CD14-positive monocyte (primary cell): Measurements from ENCODE around the gene BCR. TPM values are rescaled to one million over a fixed set of nuclear protein-coding genes. Genes with fewer than 3 reads are reported as not detected.

Experiments used
- DNase-seq, 3 donors: peaks; one replicate each; pipeline ENCODE4 v3.0.0-alpha.2; 2011 to 2022
- H2AFZ ChIP-seq: 2 replicates; pipeline ENCODE4 v1.6.0; 2012; ENCODE audit warnings: mild to moderate bottlenecking, low read depth, low read length, inconsistent platforms; ENCODE audit not compliant: insufficient read depth, poor library complexity, severe bottlenecking
- H3K27ac ChIP-seq, 2 donors: 1 replicate in 1 of 2; 2 replicates in 1 of 2; pipeline ENCODE4 v1.5.1; 2012 to 2013; ENCODE audit warnings: low read length in 2 of 2, control low read depth in 1 of 2, inconsistent platforms in 1 of 2, low read depth in 1 of 2, mild to moderate bottlenecking in 1 of 2
- H3K27me3 ChIP-seq, 2 donors: one replicate each; pipeline versions ENCODE4 v1.6.0 to v1.6.1; 2011 to 2013; ENCODE audit warnings: low read length in 2 of 2; ENCODE audit not compliant: control insufficient read depth in 2 of 2, insufficient read depth in 2 of 2
- H3K36me3 ChIP-seq, 2 donors: replicated peaks in 1 of 2; 1 replicate in 1 of 2; 2 replicates in 1 of 2; pipeline versions ENCODE4 v1.5.1 to v1.6.1; 2012 to 2013; ENCODE audit warnings: low read length in 2 of 2, control low read depth in 1 of 2, inconsistent platforms in 1 of 2, mild to moderate bottlenecking in 1 of 2; ENCODE audit not compliant: insufficient read depth in 2 of 2, control insufficient read depth in 1 of 2
- H3K4me1 ChIP-seq, 2 donors: 1 replicate in 1 of 2; 2 replicates in 1 of 2; pipeline versions ENCODE4 v1.5.1 to v1.6.1; 2012 to 2013; ENCODE audit warnings: low read length in 2 of 2, control low read depth in 1 of 2, inconsistent platforms in 1 of 2, mild to moderate bottlenecking in 1 of 2, moderate library complexity in 1 of 2; ENCODE audit not compliant: insufficient read depth in 2 of 2, control insufficient read depth in 1 of 2
- H3K4me2 ChIP-seq: replicated peaks from 2 replicates; pipeline ENCODE3; 2012; ENCODE audit warnings: low read length, moderate library complexity, mild to moderate bottlenecking; ENCODE audit not compliant: poor library complexity, severe bottlenecking; ENCODE audit errors: extremely low read depth
- H3K4me3 ChIP-seq, 3 experiments: fragments of 200-600 bp in 1 of 3; sonication (generic) in 1 of 3; replicated peaks in 1 of 3; 1 replicate in 2 of 3; 2 replicates in 1 of 3; pipeline ENCODE4 v1.5.1; 2011 to 2013; ENCODE audit warnings: low read length in 3 of 3, mild to moderate bottlenecking in 3 of 3, control low read depth in 2 of 3, low read depth in 2 of 3, inconsistent platforms in 1 of 3, moderate library complexity in 1 of 3
- H3K79me2 ChIP-seq: 2 replicates; pipeline ENCODE4 v1.6.0; 2012; ENCODE audit warnings: mild to moderate bottlenecking, control low read depth, inconsistent platforms, low read length, moderate library complexity; ENCODE audit not compliant: insufficient read depth
- H3K9ac ChIP-seq: 2 replicates; pipeline ENCODE4 v1.6.0; 2017; ENCODE audit warnings: low read length, mild to moderate bottlenecking; ENCODE audit not compliant: insufficient read depth, poor library complexity, severe bottlenecking
- H3K9me3 ChIP-seq, 2 donors: replicated peaks in 1 of 2; 1 replicate in 1 of 2; 2 replicates in 1 of 2; pipeline versions ENCODE4 v1.5.1 to v1.6.1; 2012 to 2013; ENCODE audit warnings: low read length in 2 of 2, control low read depth in 1 of 2; ENCODE audit not compliant: control insufficient read depth in 1 of 2, insufficient read depth in 1 of 2
- H4K20me1 ChIP-seq: 2 replicates; pipeline ENCODE4 v1.6.0; 2012; ENCODE audit warnings: mild to moderate bottlenecking, low read length, control low read depth, moderate library complexity; ENCODE audit not compliant: insufficient read depth
- H3K27ac Mint-ChIP-seq, 7 donors: one replicate each; pipeline ENCODE4 v1.8.0; 2020; ENCODE audit warnings: mild to moderate bottlenecking in 7 of 7, mixed read lengths in 7 of 7, moderate library complexity in 6 of 7, inconsistent platforms in 2 of 7
- H3K27me3 Mint-ChIP-seq, 3 donors: one replicate each; pipeline ENCODE4 v1.8.0; 2021 to 2022; ENCODE audit warnings: low read depth in 3 of 3, mild to moderate bottlenecking in 3 of 3, mixed read lengths in 3 of 3, moderate library complexity in 3 of 3, inconsistent platforms in 1 of 3
- H3K36me3 Mint-ChIP-seq, 2 donors: one replicate each; pipeline ENCODE4 v1.8.0; 2020; ENCODE audit warnings: mixed read lengths in 2 of 2, inconsistent platforms in 1 of 2, mild to moderate bottlenecking in 1 of 2
- H3K4me1 Mint-ChIP-seq: one replicate; pipeline ENCODE4 v1.8.0; 2020; ENCODE audit warnings: mild to moderate bottlenecking, mixed read lengths
- H3K4me3 Mint-ChIP-seq, 2 donors: one replicate each; pipeline ENCODE4 v1.8.0; 2020; ENCODE audit warnings: mild to moderate bottlenecking in 2 of 2, mixed read lengths in 2 of 2, moderate library complexity in 1 of 2
- H3K9me3 Mint-ChIP-seq, 7 donors: one replicate each; pipeline ENCODE4 v1.8.0; 2020 to 2022; ENCODE audit warnings: mixed read lengths in 7 of 7, mild to moderate bottlenecking in 6 of 7, moderate library complexity in 6 of 7, inconsistent platforms in 2 of 7
- WGBS: methylation state at CpG from one replicate; pipeline ENCODE4 v1.1.5; 2013; ENCODE audit warnings: missing lambda C conversion rate; ENCODE audit not compliant: insufficient coverage; 5-methylcytosine and 5-hydroxymethylcytosine counted together
- intact Hi-C, 2 donors: fragments of 100-400 bp; cut with micrococcal nuclease; formaldehyde crosslinking; loops; one replicate each; pipeline versions ENCODE4 v1.15.0 to v1.15.1; 2023
- polyA plus RNA-seq, 3 donors: library from polyadenylated mRNA; depleted of rRNA in 1 of 3; unstranded in 2 of 3; stranded (reverse) in 1 of 3; fragments of 300-500 nt in 2 of 3; fragments of >200 nt in 1 of 3; fragmentation: Illumina TruSeq in 2 of 3; gene quantifications; 1 replicate in 2 of 3; 2 replicates in 1 of 3; pipeline ENCODE4 v1.2.3, GENCODE V29; 2012 to 2021
- TF ChIP-seq, protein P1 (sequence below): fragments of 200-600 bp; IDR thresholded peaks from one replicate; pipeline ENCODE4 v1.8.0; 2022; ENCODE audit warnings: antibody characterized with exemption, mild to moderate bottlenecking

BCR gene
- polyA plus RNA-seq, 3 donors = 0.97 to 20.9 (median 0.97) TPM

DNA sequence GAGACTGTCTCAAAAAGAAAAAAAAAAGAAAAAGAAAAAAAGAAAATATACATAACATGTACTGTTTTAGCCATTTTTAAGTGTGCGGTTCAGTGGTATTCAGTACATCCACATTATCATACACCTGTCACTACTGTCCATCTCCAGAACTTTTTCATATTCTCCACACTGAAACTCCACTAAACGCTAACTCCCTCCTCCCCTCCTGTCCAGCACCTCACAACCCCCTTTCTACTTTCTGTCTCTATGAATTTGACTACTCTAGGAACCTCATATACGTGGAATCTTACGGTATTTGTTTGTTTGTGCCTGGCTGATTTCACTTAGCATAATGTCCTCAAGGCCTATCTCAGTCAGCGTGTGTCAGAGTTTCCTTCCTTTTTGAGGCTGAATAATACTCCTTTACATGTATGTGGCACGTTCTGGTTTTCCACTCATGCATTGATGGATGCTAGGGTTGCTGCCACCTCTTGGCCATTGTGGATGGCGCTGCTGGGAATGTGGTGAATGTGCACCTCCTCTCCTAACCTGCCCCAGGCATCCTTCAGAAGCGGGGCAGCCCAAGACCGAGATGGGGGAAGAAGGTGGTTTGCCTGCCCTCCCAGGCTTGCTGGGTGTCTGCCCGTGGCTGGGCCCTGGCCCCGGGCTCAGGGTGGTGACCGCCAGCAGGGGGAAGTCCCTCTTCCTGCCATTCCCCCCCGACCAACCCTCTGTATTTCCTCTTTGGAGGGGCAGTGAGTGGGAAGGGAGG lies 60.5 kb downstream of the BCR start:
- H3K36me3 Mint-ChIP-seq = peaks cover 12 to 30% of the 10 kb centered on the region in 2 donors
- intact Hi-C loops = loop anchor here in 1 of 2 donors (5.0 kb wide), 1 partner anchor 64 kb away; no protein-coding TSS in a partner anchor
- H3K4me2 ChIP-seq = peak overlapping the region; percentile 32
- no peak overlapping the region for H3K9ac ChIP-seq
- peaks cover 0 to 12% (median 4%) of the 10 kb centered on the region in 7 donors for H3K9me3 Mint-ChIP-seq
- peaks cover 0 to 12% of the 10 kb centered on the region in 2 donors for H3K36me3 ChIP-seq
- WGBS = 50% methylated on average over 2 of the region's 13 CpGs
- H3K27ac ChIP-seq = peak overlapping the region in 1 of 2 donors; percentile 47
- H3K4me1 Mint-ChIP-seq = peaks cover 67% of the 10 kb centered on the region
- H4K20me1 ChIP-seq = peaks cover 91% of the 10 kb centered on the region
- H2AFZ ChIP-seq = no peak overlapping the region
- H3K79me2 ChIP-seq = peaks cover 90% of the 10 kb centered on the region
- peak overlapping the region in 6 of 7 donors; percentile 21 to 80 (median 46) for H3K27ac Mint-ChIP-seq
- H3K4me1 ChIP-seq = peaks cover 24 to 50% of the 10 kb centered on the region in 2 donors
- peak overlapping the region in 1 of 2 donors; percentile 48 for H3K4me3 Mint-ChIP-seq
- H3K27me3 ChIP-seq = no peaks in the 10 kb centered on the region
- TF ChIP-seq, protein P1, sequence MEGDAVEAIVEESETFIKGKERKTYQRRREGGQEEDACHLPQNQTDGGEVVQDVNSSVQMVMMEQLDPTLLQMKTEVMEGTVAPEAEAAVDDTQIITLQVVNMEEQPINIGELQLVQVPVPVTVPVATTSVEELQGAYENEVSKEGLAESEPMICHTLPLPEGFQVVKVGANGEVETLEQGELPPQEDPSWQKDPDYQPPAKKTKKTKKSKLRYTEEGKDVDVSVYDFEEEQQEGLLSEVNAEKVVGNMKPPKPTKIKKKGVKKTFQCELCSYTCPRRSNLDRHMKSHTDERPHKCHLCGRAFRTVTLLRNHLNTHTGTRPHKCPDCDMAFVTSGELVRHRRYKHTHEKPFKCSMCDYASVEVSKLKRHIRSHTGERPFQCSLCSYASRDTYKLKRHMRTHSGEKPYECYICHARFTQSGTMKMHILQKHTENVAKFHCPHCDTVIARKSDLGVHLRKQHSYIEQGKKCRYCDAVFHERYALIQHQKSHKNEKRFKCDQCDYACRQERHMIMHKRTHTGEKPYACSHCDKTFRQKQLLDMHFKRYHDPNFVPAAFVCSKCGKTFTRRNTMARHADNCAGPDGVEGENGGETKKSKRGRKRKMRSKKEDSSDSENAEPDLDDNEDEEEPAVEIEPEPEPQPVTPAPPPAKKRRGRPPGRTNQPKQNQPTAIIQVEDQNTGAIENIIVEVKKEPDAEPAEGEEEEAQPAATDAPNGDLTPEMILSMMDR = peak; percentile 39
- DNase-seq = peak in 2 of 3 donors; percentile 49 to 63
- peaks cover 0 to 2% (median 0%) of the 10 kb centered on the region in 3 donors for H3K27me3 Mint-ChIP-seq
- no peak overlapping the region for H3K4me3 ChIP-seq
- H3K9me3 ChIP-seq = peaks cover 0 to 4% of the 10 kb centered on the region in 2 donors

DNA sequence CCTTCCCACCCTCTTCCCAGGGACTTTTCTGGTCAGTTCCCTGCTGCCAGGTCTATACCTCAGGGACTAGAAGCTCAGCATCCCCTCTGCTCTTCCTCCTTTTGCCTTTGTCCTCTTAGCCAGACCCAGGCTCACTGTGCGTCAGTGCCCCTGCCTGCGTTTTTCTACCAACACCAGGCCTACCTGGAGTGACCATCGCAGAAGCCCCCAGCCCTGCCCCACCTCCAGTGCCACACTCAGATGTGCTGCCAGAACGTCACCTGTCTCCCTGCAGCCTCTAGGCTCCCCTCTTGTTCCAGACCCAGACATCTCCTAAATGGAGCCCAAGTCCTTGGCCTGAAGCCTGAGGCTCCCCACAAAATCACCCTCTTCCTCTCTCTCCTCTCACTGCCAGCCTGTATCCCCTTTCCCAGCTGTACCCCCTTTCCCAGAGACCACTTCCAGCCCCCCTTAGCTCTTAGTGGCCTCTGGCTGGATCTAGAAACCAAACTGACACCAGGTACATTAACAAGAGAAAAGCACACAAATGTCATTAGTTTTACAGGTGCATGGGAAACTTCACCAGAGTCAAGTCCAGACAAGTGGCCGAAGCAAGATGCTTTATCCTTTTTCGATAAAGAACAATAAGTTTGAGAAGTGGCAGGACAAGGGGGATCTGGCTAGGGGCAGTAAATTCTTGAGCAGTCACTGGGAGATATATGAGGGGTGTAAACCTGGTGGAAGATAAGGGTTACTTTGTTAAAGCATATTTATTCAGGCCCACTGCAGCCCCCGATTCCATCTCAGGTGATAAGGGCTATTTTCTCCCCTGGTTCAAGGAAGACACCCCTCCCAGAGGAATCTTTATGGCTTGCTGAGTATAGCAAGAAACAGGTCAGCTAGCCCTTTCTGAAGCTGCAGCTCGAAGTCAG lies 61.5 kb downstream of the BCR start:
- no peak overlapping the region for H3K4me3 Mint-ChIP-seq
- peaks cover 10 to 30% of the 10 kb centered on the region in 2 donors for H3K36me3 Mint-ChIP-seq
- 90% methylated on average over 7 of the region's 8 CpGs for WGBS
- Histone ChIP-seq H3K27me3 (no peaks in the 10 kb centered on the region), H3K79me2 (peaks cover 90% of the 10 kb centered on the region), H3K9me3 (peaks cover 0 to 4% of the 10 kb centered on the region in 2 donors), H4K20me1 (peaks cover 91% of the 10 kb centered on the region), H3K27ac (no peak overlapping the region), H2AFZ (no peak overlapping the region), H3K36me3 (peaks cover 0 to 2% of the 10 kb centered on the region in 2 donors), H3K4me1 (peaks cover 28 to 58% of the 10 kb centered on the region in 2 donors), H3K4me2 (no peak overlapping the region), H3K4me3 (no peak overlapping the region), H3K9ac (no peak overlapping the region)
- peak overlapping the region in 3 of 7 donors; percentile 40 to 57 (median 42) for H3K27ac Mint-ChIP-seq
- peaks cover 0 to 2% (median 0%) of the 10 kb centered on the region in 3 donors for H3K27me3 Mint-ChIP-seq
- peaks cover 69% of the 10 kb centered on the region for H3K4me1 Mint-ChIP-seq
- TF ChIP-seq, protein P1 = no peak
- H3K9me3 Mint-ChIP-seq = peaks cover 0 to 12% (median 4%) of the 10 kb centered on the region in 7 donors
- no peak for DNase-seq
- intact Hi-C loops = loop anchor here in 1 of 2 donors (5.0 kb wide), 1 partner anchor 65 kb away; no protein-coding TSS in a partner anchor
